HG03095 (cell line): ENCODE data around the gene NEDD4.
"Not testable (repeated sequence)": the region's sequence is repeated elsewhere in the genome, so short reads cannot be mapped to it uniquely, and the experiment has no call there.

Experiments
- ATAC-seq: cut with Tn5 transposase; IDR thresholded peaks from one replicate; pipeline ENCODE4 v1.9.1; 2021; ENCODE audit warnings: moderate library complexity; ENCODE audit not compliant: unreplicated experiment

The NEDD4 gene

DNA sequence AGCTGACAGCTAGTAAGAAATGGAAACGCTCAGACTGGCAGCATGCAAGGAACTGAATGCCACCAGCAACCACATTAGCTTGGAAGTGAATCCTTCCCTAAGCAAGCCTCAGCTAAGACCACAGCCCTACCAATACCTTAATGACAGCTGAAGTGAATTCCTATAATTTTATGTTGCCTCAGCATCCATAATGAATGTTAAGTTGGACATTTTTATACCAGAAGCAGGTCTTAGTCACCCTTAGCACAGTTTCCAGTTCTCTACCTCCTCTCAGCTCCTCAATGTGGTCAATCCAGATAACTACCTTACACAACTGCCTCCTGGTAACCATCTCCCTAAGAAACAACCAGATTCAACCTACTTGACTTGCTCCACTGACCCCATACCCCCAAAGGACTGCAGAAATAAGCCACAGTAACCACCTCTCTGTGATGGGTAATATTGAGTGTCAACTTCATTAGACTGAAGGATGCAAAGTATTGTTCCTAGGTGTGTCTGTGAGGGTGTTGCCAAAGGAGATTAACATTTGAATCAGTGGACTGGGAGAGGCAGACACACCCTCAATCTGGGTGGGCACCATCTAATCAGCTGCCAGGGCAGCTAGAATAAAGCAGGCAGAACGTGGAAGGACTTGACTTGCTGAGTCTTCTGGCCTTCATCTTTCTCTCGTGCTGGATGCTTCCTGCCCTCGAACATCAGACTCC is 33.5 kb downstream of the NEDD4 start:
- no peak for ATAC-seq

DNA sequence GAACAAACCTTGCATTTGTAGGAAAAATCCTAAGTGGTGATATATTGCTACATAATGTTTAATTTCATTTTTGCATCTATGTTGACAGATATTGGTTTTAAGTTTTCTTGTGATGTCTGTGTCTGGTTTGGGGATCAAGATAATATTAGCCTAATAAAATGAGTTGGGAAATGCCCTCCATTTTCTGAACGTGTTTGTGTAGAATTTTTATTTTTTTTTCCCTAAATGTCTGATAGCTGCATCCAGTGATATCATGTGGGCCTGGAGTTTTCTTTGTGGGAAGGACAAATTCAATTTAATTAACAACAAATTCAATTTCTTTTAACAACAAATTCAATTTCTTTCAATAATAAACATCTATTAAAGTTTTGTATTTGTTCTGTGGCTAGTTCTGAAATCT is 35.1 kb downstream of the NEDD4 start:
- no peak for ATAC-seq

DNA sequence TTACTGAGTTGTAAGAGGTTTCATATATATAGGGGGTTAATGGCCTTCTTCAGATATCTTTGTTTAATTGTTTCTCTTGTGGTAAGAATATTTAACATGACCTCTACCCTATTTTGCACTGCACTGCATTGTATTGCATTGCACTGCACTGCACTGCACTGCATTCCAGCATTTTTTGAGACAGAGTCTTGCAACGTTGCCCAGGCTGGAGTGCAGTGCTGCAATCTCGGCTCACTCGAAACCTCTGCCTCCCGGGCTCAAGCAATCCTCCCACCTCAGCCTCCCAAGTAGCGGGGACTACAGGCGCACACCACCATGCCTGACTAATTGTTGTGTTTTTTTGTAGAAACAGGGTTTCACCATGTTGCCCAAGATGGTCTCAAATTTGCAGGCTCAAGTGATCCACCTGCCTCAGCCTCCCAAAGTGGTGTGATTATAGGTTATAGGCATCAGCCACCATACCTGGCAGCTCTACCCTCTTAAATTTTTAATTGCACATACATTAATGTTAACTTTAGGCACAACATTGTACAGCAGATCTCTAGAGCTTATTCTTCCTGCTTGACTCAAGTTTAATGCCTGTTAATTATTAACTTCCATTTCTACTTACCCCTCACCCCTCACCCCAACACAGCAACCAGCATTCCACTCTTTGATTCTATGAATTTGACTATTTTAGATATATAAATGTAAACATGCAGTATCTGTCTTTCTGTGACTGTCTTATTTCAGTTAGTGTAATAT is 38.4 kb downstream of the NEDD4 start:
- no peak for ATAC-seq

GRCh38 chr15:55952501-55953274 is 40.7 kb downstream of the NEDD4 start:
- ATAC-seq: not testable (repeated sequence)

- not testable (repeated sequence) for ATAC-seq
These were observed 48.8 kb downstream of the NEDD4 start for GRCh38 chr15:55944606-55945005.

DNA sequence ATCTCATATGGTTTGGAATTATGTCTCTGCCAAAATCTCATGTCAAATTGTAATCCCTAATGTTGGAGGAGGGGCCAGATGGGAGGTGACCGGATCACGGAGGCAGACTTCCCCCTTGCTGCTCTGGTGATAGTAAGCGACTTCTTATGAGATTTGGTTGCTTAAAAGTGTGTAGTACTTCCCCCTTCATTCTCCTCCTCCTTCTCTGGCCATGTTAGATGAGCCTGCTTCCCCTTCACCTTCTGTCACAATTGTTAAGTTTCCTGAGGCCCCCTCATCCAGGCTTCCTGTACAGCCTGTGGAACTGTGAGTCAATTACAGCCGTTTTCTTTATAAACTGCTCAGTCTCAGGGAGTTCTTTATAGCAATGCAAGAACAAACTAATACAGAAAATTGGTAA is 51.1 kb downstream of the NEDD4 start:
- no peak for ATAC-seq

GRCh38 chr15:55937040-55937439 is 56.4 kb downstream of the NEDD4 start:
- no peak for ATAC-seq

DNA sequence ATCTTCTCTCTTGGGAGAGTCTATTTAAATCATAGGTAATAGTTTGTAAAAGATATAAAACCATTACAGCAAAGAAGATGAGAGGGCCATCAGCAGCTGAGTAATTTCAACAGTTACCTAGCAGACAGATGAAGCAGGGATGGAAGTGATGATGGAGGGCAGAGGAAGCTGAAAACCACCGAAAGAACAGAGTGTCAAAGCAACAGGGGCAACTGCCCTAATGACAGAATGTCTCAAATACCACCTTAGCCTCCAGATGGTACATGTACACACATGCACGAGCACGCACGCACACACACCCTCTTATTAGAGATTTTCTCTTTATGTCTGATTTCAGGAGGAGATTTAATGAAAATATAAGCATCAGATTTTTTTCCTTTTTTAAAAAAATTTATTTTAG is 64.5 kb downstream of the NEDD4 start:
- ATAC-seq: no peak

DNA sequence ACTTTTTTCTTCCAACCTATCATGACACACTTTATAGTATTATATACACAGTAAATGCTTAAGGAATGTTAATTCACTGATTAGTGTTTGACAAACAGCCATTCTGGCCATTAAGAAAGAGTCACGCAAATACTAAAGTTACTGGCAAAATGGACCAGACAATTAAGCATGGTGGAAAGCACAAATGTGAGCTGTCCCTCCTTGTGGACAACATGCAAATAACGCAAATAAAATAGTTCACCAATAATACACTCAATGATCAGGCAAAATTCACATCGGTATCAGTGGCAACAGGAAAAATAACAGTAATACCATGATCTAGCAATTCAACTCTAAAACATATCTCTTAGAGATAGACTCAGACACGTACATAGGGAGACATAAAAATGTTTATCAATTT is 71.7 kb downstream of the NEDD4 start:
- ATAC-seq: no peak

DNA sequence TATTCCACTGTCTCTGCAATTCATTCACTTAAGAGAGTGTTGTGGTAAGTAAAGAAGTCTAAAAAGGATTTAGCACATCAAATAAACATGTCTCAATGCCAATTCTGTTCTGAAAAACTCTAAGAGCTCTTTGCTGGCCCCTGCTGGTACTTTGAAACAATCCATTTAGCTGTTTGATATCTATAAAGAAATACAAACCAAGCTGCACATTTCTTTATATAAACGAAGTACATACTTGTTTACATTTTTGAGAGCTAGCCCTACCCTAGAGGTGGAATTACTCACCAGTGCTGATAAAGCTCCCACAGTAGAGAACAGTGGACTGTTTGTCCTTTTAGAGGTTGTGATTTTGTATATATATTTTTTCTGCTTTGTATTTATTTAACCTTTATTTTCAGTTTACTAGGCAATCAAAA is 75.5 kb downstream of the NEDD4 start:
- no peak for ATAC-seq

DNA sequence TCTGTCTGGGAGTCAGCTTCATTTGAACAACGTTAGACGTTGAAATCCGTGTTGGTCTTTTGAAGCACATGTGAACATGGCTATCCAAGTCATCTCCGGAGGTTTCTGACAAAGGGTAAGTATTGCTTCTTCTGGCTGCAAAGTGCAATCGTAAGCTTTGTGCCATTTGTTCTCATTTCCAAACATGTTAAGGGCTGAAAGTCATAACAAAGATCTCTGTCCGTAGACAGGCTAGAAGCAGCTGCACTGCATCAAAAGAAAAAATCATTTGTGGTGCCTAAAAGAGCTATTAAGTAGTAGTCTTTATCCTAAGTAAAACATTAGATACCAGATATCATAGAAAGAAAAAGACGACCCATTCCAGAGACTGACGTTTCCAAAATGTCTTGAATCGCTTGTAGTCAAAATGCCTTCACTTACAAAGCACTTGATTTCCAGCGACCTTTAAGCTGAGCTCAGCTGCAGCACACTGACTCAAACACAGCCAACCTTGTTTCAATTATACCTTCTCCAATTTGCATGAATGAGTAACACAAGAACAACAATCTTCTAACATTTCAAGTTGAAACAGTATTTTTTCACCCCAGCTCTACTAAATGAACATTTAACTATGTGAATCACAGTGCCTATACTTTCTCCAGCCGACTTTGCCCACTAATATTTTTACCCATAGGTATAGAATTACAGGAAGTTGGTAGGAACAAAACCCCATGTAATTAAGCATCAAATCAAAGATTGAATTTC is 76.6 kb downstream of the NEDD4 start:
- ATAC-seq: no peak

DNA sequence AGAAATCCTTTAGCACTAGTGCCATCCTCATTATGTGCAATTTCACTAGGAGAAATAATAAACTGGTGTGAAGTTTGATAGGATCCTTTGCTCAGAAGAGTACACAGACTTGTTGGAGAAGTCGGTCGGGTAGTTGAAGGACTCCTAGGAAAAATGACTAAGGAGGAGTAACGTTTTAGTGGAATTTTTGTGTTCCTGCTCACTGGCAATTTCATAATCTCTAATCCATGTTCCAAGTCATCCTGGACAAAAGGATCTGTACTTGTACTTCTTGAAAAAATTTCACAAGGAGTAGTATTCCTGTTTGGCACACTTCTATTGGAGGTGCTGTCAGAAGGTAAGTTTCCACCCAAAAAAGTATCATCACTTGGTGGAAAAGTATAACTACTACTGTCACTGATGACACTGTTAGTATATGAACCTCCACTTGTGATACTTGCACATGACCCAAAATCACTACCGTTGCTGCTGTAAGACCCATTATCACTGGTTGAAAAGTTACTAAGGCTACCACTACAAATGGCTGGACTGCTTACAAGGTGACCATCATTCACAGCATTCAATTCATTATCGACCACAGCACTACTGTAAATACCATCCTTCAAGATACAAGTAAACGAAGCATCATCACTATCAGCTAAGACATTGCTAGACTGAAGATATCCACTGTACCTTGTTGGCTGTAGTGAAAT is 77.4 kb downstream of the NEDD4 start:
- no peak for ATAC-seq

- no peak for ATAC-seq
These were observed 78.2 kb downstream of the NEDD4 start for GRCh38 chr15:55915221-55915620.

GRCh38 chr15:55914446-55914845 is 79.0 kb downstream of the NEDD4 start:
- no peak for ATAC-seq

DNA sequence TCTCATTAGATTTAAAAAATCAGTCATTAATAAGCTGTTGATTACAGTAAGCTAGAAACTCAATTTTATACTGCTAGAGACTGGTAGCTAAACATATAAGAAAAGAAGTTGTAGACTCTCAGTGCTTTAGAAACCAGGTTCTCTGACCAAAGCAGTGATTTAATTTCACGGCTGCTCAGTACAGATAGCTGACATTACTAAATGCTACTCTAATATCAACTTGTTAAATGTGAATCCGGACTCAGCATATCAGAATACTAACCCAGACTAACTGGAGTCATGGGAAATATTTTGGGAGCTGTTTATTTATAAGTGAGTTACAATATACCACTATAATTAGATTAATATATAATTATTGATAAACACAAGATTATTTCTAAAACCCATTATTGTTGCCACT is 80.4 kb downstream of the NEDD4 start:
- ATAC-seq: no peak

GRCh38 chr15:55909036-55909811 is 84.2 kb downstream of the NEDD4 start:
- ATAC-seq: no peak

- no peak for ATAC-seq
These were observed 85.6 kb downstream of the NEDD4 start for GRCh38 chr15:55907797-55908196.

- no peak for ATAC-seq
These were observed 90.4 kb downstream of the NEDD4 start for GRCh38 chr15:55902981-55903380.

GRCh38 chr15:55900019-55900418 is 93.4 kb downstream of the NEDD4 start:
- no peak for ATAC-seq

- no peak for ATAC-seq
These were observed 93.9 kb downstream of the NEDD4 start for GRCh38 chr15:55899537-55899936.
